Measurements from ENCODE around the gene CST11.

CST11 gene

GRCh38 chr20:23492292-23492691, 39.6 kb upstream of the CST11 start:
- no peak overlapping the region for H3K4me3 ChIP-seq (IDR thresholded peaks at IDR 0.05; ENCODE audit: insufficient read depth, low read depth, low read length)

DNA sequence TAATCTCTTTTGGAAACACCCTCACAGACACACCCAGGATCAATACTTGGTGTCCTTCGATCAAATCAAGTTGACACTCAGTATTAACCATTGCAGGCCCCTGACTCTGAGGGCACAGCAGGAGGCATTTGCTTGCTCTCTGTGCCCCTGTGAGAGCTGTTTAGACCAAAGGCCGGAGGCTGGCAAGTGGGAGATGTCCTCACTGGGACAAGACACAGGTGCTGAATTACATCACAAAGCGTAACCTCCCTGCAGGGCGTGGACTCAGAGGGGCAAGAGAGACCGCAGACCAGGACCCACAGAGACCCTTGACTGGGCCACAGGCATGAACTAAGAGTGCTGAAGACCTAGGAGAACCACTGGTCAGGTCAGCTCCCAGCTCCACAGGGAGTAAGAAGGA, 38.1 kb upstream of the CST11 start, which contains the start of gene CST8:
Gene CST8, plus strand, starts transcription at position 301 of the 400 bp plus-strand sequence. CDS start 551 bp downstream, outside the sequence.
- H3K27ac ChIP-seq = no peak within 1 kb of the TSS
- no peak within 1 kb of the TSS for H3K4me3 ChIP-seq (IDR thresholded peaks at IDR 0.05; ENCODE audit: insufficient read depth, low read depth, low read length)
- TF ChIP-seq, protein P1, sequence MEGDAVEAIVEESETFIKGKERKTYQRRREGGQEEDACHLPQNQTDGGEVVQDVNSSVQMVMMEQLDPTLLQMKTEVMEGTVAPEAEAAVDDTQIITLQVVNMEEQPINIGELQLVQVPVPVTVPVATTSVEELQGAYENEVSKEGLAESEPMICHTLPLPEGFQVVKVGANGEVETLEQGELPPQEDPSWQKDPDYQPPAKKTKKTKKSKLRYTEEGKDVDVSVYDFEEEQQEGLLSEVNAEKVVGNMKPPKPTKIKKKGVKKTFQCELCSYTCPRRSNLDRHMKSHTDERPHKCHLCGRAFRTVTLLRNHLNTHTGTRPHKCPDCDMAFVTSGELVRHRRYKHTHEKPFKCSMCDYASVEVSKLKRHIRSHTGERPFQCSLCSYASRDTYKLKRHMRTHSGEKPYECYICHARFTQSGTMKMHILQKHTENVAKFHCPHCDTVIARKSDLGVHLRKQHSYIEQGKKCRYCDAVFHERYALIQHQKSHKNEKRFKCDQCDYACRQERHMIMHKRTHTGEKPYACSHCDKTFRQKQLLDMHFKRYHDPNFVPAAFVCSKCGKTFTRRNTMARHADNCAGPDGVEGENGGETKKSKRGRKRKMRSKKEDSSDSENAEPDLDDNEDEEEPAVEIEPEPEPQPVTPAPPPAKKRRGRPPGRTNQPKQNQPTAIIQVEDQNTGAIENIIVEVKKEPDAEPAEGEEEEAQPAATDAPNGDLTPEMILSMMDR (conservative IDR thresholded peaks at IDR 0.05; ENCODE audit: low read depth, low read length) = no peak
- H3K4me2 ChIP-seq = no peak within 1 kb of the TSS
- no peak within 1 kb of the TSS for H2AFZ ChIP-seq (ENCODE audit: low read depth)
- no peaks in the 10 kb centered on the region for H3K36me3 ChIP-seq (ENCODE audit: insufficient read depth)
- no peaks in the 10 kb centered on the region for H3K4me1 ChIP-seq (ENCODE audit: low read depth, poor library complexity, severe bottlenecking)
- no peaks in the 10 kb centered on the region for H3K79me2 ChIP-seq (ENCODE audit: insufficient read depth, low read depth)
- H4K20me1 ChIP-seq (ENCODE audit: insufficient read depth) = no peaks in the 10 kb centered on the region
- H3K27me3 ChIP-seq (ENCODE audit: insufficient read depth, low read depth) = no peaks in the 10 kb centered on the region
- H3K9ac ChIP-seq = no peak within 1 kb of the TSS

More at GRCh38 chr20:23492292-23492691, 39.6 kb upstream of the CST11 start:
- H2AFZ ChIP-seq (ENCODE audit: low read depth) = no peak overlapping the region
- H3K27me3 ChIP-seq (ENCODE audit: insufficient read depth, low read depth) = no peaks in the 10 kb centered on the region
- no peaks in the 10 kb centered on the region for H4K20me1 ChIP-seq (ENCODE audit: insufficient read depth)
- no peaks in the 10 kb centered on the region for H3K4me1 ChIP-seq (ENCODE audit: low read depth, poor library complexity, severe bottlenecking)
- no peaks in the 10 kb centered on the region for H3K36me3 ChIP-seq (ENCODE audit: insufficient read depth)
- no peak overlapping the region for H3K27ac ChIP-seq
- H3K9ac ChIP-seq = no peak overlapping the region
- H3K79me2 ChIP-seq (ENCODE audit: insufficient read depth, low read depth) = no peaks in the 10 kb centered on the region
- TF ChIP-seq, protein P1 (conservative IDR thresholded peaks at IDR 0.05; ENCODE audit: low read depth, low read length) = no peak
- no peak overlapping the region for H3K4me2 ChIP-seq

- Histone ChIP-seq H3K27ac (no peak overlapping the region), H4K20me1 (ENCODE audit: insufficient read depth) (no peaks in the 10 kb centered on the region), H2AFZ (ENCODE audit: low read depth) (no peak overlapping the region), H3K4me2 (no peak overlapping the region), H3K27me3 (ENCODE audit: insufficient read depth, low read depth) (no peaks in the 10 kb centered on the region), H3K4me3 (IDR thresholded peaks at IDR 0.05; ENCODE audit: insufficient read depth, low read depth, low read length) (no peak overlapping the region), H3K36me3 (ENCODE audit: insufficient read depth) (no peaks in the 10 kb centered on the region), H3K9ac (no peak overlapping the region), H3K79me2 (ENCODE audit: insufficient read depth, low read depth) (no peaks in the 10 kb centered on the region), H3K4me1 (ENCODE audit: low read depth, poor library complexity, severe bottlenecking) (no peaks in the 10 kb centered on the region)
- TF ChIP-seq, protein P1 (conservative IDR thresholded peaks at IDR 0.05; ENCODE audit: low read depth, low read length) = no peak
Observed at GRCh38 chr20:23488996-23489395, 36.3 kb upstream of the CST11 start.

GRCh38 chr20:23488470-23488869, 35.8 kb upstream of the CST11 start:
- Histone ChIP-seq H3K79me2 (ENCODE audit: insufficient read depth, low read depth) (no peaks in the 10 kb centered on the region), H4K20me1 (ENCODE audit: insufficient read depth) (no peaks in the 10 kb centered on the region), H2AFZ (ENCODE audit: low read depth) (no peak overlapping the region), H3K4me1 (ENCODE audit: low read depth, poor library complexity, severe bottlenecking) (no peaks in the 10 kb centered on the region), H3K27me3 (ENCODE audit: insufficient read depth, low read depth) (no peaks in the 10 kb centered on the region), H3K36me3 (ENCODE audit: insufficient read depth) (no peaks in the 10 kb centered on the region), H3K4me3 (IDR thresholded peaks at IDR 0.05; ENCODE audit: insufficient read depth, low read depth, low read length) (no peak overlapping the region), H3K27ac (no peak overlapping the region), H3K4me2 (no peak overlapping the region), H3K9ac (no peak overlapping the region)
- TF ChIP-seq, protein P1 (conservative IDR thresholded peaks at IDR 0.05; ENCODE audit: low read depth, low read length) = no peak
